NCI-H82 treated with DMSO at 0.1 percent for 48 hours (cell line): ENCODE results near the gene GPR84.
"Not testable (repeated sequence)": the region's sequence is repeated elsewhere in the genome, so short reads cannot be mapped to it uniquely, and the experiment has no call there.

Experiments used
- DNase-seq: peaks from one replicate; lab custom pipeline; 2025; ENCODE audit not compliant: unreplicated experiment; lab: John Stamatoyannopoulos, UW

The GPR84 gene

DNA sequence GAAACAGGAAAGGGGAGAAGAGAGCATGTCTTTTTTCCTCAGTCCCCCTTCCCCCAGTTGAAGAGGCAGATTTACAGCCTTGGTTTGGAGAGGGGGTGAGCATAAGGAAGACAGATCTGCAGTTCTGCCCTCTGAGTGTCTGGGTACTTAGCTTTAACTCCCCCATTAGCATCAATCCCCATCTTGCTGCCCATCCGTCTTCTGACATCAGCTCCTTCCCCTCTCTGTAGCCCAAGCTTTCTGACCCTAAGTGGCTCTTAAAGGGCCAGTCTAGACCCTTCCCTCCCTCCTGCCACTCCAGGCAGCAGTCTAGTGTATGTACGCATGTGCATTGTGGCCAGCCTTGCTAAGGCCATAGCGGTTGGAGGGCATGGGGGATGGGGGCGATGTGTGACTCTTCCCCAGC is 7.3 kb downstream of the GPR84 start:
- peak; percentile 85 for DNase-seq

GRCh38 chr12:54356228-54356627 is 8.1 kb downstream of the GPR84 start:
- DNase-seq, result no peak

DNA sequence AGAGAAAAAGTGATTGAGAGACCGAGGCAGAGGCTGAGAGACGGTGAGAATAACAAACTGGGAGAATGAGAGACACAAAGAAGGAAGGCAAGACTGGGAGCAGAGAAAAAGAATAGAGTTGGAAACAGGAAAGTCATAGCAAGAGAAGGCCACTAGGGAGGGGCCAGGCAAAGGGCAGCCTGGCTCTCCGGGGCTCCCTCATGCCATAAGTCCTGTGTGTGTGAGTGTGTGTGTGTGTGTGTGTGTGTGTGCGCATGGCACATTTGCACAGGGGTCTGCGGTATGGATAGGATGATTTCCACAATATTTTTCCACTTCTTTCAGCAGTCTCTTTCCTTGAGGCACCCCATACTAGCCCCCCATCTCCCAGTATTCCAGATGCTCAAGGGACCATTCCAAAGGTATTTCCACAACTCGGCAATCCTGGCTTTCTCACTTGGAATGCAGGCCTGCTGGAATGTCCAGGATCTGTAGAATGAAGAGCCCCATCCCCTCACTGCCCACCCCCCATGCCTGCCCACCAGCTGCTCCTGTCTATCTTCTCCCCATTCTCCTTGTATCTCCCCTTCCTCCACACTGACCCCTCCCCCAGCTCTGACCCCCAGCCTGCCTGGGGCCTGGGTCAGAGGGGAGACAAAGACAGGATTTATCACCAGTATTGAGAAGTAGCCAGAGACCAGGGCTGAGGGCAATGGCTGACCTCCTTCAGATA is 9.0 kb downstream of the GPR84 start:
- no peak for DNase-seq

GRCh38 chr12:54354271-54354670 is 10.0 kb downstream of the GPR84 start:
- DNase-seq, result not testable (repeated sequence)

DNA sequence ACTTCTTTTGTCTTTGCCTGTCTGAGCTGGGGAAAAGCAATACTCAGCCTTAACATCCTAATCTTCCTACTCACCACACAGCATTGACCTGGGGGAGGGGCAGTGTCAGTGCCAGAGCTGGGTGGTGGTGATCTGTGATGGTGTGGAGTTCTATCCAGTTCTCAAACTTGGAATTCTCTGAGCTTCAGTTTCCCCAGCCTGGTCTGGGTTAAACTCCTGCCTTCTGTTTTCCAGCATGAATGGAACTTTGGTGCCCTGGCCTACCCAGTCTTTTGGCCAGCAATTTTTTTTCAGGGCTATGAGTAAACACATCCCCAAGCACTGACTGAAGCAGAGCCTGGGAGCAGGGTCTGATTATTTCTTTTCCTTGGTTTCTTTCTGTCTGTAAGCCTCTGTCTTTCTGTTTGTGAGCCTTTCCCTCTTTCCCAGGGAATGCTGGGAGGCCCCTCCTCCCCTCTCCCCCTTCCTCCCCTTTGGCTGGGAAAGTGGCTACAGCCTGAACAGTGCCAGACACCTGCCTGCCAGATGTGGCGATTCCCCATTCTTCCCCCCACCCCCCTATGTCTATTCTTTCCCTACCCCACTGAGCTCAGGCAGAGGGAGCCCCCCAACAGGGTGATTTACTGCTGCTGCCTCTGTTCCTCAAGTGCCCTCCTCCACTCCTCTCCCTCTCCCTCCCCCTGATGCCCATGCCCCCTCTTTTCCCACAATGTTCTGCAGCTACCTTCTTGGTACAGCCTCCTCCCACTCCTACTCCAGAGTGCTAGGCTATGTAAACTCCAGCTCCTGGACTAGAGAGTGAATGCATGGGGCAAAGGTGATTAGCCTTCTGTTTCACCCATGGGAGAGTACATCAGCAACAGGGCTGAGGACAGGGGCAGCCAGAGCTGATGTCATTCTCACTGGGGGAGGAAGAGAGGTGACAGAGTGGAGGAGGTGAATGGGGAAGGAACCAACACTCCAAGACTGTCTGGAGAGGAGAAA is 11.1 kb downstream of the GPR84 start:
- DNase-seq, result no peak

- peak; percentile 78 for DNase-seq
Observed at GRCh38 chr12:54352022-54352531, 12.2 kb downstream of the GPR84 start.

DNA sequence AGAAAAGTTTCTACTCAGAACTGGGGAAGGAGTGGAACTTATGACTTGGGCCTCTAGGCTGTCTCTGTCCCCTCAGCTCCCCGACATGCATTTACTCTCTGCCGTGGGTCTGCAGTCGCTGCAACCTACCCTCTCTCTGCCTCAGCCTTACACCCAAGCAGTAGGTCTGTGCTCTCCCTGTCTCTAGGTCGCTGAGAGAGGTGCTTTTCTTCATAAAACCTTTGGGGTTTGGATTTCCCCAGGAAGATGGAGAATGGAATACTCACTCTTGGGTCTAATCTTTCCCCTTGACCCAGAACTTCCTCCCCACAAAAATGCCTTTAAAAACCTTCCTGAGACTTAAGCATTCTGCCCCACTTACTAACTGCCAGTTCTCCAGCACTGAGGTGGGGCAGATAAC is 12.9 kb downstream of the GPR84 start:
- DNase-seq, result no peak

GRCh38 chr12:54350743-54351142 is 13.5 kb downstream of the GPR84 start:
- DNase-seq, result no peak

GRCh38 chr12:54349679-54350078 is 14.6 kb downstream of the GPR84 start:
- DNase-seq, result no peak

GRCh38 chr12:54349036-54349435 is 15.2 kb downstream of the GPR84 start:
- DNase-seq, result no peak

- DNase-seq, result peak; percentile 99
Observed at GRCh38 chr12:54341378-54342300, 22.6 kb downstream of the GPR84 start.

DNA sequence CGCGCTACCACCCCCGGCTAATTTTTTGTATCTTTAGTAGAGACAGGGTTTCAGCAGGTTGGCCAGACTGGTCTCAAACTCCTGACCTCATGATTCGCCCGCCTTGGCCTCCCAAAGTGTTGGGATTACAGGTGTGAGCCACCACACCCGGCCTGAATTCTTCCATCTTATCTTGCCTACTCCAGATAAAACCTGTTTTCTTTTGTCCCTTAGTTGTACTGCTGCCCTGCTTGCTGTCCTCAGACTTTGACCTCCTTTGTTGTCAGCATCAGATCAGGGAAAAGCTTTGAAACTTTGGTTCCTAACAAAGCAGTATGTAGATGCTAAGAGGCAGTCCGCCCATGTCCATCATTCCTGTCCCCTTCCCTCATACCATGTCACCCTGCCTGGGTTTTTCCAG is 23.4 kb downstream of the GPR84 start:
- DNase-seq, result no peak

- no peak for DNase-seq
Observed at GRCh38 chr12:54338698-54339296, 25.5 kb downstream of the GPR84 start.

DNA sequence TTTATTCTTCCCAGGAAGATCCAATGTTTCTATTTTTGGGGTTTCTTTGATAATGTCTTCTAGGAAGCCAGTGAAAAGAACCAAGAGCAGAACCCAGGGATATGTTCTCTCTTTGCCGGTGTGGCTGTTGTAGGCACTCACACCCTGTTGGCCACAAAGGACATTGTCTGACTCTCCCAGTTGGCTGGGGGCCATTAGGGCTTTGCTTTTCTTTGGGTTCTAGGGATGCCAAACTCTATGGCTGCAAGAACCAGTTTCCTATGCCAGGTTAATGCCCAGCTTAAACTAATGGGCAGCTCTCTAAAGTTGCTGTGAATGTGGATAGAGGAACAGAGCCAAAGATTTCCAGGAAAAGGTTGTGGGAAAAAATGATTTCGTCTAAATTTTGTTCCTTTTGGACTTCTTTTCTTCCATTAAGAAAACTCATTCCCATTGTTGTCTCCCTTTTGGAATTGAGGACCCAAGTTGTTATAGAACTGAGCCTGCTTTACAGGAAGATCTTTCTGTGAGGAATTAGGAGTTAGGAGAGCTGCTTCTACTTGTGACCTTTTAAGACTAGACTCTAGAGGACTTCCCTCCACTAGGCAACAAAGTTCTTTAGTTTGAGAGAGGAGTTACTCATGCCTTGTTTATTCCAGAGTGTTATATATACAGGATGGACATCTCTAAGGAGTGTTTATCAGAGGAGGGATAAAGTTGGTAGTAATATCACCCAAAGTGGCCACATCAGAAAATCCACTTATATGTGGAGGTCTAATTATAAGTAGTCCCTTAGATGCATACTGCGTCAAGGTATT is 26.2 kb downstream of the GPR84 start:
- no peak for DNase-seq

DNA sequence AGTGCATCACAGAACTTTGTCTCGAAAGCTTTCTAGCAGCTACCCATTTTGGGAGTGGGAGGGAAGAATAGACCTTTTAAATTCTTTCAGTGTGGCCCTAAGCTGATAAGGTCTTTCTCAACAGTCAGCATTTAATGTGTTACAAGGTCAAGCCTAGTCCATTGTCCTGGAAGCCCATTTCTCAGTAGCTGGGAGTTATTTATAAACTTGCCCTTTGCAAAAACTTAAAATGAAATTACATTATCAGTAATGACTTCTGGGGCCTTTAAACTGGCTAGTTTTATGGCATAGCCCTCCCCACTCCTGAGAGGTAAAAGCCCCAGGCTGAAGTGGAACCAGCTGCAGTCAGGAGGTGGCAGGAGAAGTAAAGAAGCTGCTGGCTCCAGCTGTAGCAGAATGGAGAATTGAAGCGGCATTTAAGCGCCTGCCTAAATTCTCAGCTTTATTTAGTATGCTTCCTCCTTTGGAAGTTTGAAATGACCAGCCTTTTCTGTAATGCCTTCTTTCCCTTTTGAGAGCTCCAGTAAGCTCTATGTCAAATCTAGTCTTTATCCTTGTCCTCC is 26.9 kb downstream of the GPR84 start:
- DNase-seq, result no peak

DNA sequence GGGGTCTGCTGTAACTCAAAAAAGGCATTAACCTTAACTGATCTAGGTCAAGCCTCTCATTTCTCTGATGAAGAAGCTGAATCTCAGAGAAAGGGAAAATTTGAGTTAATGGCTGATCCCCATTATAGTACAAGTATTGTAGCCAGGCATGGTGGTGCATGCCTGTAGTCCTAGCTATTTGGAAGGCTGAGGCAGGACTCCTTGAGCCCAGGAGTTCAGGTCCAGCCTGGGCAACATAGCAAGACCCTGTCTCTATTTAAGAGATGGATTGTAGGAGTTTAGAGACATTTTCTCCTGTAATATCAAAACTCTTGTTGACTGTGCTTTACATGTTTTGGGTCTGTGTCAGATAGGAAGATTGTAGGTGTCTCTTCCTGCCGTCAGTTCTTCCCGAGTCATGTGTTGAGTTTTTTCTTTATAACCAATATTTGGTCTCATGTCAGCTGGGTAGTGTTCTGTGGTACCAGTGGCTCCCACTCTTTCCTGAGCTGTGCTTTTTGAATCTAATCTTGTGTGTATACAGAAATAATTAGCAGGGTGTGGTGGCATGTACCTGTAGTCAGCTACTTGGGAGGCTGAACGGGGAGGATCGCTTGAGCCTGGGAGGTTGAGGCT is 30.8 kb downstream of the GPR84 start:
- DNase-seq, result no peak

GRCh38 chr12:54331461-54331860 is 32.8 kb downstream of the GPR84 start:
- no peak for DNase-seq

GRCh38 chr12:54330442-54330841 is 33.8 kb downstream of the GPR84 start:
- no peak for DNase-seq

GRCh38 chr12:54329759-54330158 is 34.5 kb downstream of the GPR84 start:
- DNase-seq, result peak; percentile 75
